Measurements from ENCODE around the gene PRKCH.

Gene PRKCH

DNA sequence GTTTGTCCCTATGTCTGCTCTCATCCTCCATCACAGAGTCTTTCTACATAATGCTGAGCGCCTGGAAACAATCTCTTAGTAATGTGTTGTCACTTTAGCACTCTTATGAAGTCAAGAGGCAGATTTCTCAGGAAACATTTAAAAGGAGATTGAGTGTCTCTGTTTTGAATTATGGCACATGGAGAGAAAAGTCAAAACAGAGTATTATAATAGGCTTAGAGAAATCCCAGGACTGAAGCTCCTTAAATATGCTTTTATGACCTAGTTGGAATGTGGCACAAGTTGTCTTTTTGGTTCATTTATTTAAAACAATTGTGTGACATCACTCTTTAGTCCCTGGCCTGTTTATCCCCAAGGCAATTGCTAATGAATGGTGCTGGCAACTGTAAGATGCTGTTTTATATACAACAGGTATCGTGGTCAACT is 256.1 kb downstream of the PRKCH start:
- no peak for DNase-seq (ENCODE audit: insufficient read length, low spot score)
- no peak for FAIRE-seq
- TF ChIP-seq POLR2A (IDR thresholded peaks at IDR 0.05; ENCODE audit: low read depth, low read length) (no peak), PAX5 (IDR thresholded peaks at IDR 0.05; ENCODE audit: insufficient read depth, low read length, severe bottlenecking) (no peak), POLR2AphosphoS5 (IDR thresholded peaks at IDR 0.05; ENCODE audit: low read depth, low read length) (no peak), TAF1 (IDR thresholded peaks at IDR 0.05; ENCODE audit: low read depth, low read length) (no peak), POU2F2 (IDR thresholded peaks at IDR 0.05; ENCODE audit: low read depth, low read length) (no peak), SPI1 (IDR thresholded peaks at IDR 0.05; ENCODE audit: low read depth, low read length) (no peak)

DNA sequence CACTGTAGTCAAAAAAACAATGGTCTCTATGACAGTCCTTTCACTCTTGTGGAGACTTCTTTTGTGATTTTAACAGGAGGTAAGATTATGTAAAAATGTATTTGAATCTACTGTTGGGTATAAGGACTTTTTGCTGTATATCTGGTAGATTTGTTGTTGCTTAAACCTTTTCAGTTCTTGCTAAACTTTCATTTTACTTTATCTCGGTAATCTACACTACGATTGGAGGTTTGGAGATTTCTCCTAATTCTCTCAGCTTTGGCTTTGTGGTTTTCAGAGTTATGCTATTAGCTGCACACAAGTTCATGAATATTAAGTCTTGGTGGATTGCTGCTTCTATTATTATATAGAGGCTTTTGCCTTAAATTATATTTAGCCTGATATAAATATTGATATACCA is 257.4 kb downstream of the PRKCH start:
- FAIRE-seq, result no peak
- no peak for TF ChIP-seq TAF1 (IDR thresholded peaks at IDR 0.05; ENCODE audit: low read depth, low read length)
- no peak for TF ChIP-seq POLR2AphosphoS5 (IDR thresholded peaks at IDR 0.05; ENCODE audit: low read depth, low read length)
- no peak for TF ChIP-seq PAX5 (IDR thresholded peaks at IDR 0.05; ENCODE audit: insufficient read depth, low read length, severe bottlenecking)
- no peak for TF ChIP-seq POU2F2 (IDR thresholded peaks at IDR 0.05; ENCODE audit: low read depth, low read length)
- no peak for TF ChIP-seq POLR2A (IDR thresholded peaks at IDR 0.05; ENCODE audit: low read depth, low read length)
- TF ChIP-seq SPI1 (IDR thresholded peaks at IDR 0.05; ENCODE audit: low read depth, low read length), result no peak
- DNase-seq (ENCODE audit: insufficient read length, low spot score), result no peak

DNA sequence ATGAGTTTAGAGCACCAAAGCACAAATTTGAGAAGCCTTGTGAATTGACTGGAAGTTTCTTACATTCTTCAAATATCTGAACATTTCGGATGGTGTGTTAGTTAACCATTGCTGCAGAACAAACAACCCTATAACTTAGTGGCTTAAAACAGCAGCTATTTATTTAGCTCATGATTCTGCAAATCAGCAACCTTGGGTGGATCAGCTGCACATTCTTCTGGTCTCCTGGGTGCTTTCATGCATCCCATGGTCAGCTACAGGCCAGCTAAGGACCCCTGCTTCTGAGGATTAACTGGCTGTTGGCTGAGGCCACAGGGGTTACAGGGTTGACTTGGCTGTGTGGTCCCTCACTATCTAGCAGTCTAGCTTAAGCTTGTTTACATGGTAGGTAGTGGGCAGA is 260.0 kb downstream of the PRKCH start:
- TF ChIP-seq SPI1 (IDR thresholded peaks at IDR 0.05; ENCODE audit: low read depth, low read length) (no peak), TAF1 (IDR thresholded peaks at IDR 0.05; ENCODE audit: low read depth, low read length) (no peak), POLR2AphosphoS5 (IDR thresholded peaks at IDR 0.05; ENCODE audit: low read depth, low read length) (no peak), PAX5 (IDR thresholded peaks at IDR 0.05; ENCODE audit: insufficient read depth, low read length, severe bottlenecking) (no peak)
- no peak for FAIRE-seq
- no peak for DNase-seq (ENCODE audit: insufficient read length, low spot score)

DNA sequence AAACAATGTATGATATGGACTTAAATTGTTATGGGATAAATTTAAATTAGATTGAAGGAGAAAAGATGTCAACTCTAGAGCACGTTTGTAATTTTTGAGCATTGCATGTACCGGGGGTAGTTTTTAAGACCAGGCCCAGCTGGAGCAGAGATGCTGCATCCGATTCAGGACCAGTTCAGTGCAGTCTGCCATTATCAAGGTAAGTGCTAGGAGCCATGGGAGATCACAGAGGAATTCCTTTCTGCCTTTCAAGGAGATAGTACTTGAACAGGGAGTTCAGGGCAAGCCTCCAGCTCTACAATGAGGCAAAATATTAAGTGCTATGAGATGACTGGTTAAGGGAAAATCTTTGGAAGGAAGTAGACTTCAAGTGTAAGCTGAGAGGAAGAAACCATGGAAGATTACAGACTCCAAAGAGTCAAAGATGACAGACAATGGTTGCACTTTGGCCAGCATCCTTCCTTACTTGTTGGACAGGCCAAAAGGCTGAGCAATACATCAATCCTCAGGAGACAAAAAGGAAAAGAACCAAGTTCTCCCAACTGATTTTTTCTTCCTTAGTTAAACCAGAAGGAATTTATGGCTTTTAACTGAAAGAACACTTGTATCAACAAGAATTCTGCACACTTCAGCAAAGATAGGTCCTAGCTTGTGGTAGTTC is 260.7 kb downstream of the PRKCH start:
- TF ChIP-seq SPI1 (IDR thresholded peaks at IDR 0.05; ENCODE audit: low read depth, low read length) (no peak), POLR2AphosphoS5 (IDR thresholded peaks at IDR 0.05; ENCODE audit: low read depth, low read length) (no peak)
- DNase-seq (ENCODE audit: insufficient read length, low spot score) (no peak), FAIRE-seq (no peak)

DNA sequence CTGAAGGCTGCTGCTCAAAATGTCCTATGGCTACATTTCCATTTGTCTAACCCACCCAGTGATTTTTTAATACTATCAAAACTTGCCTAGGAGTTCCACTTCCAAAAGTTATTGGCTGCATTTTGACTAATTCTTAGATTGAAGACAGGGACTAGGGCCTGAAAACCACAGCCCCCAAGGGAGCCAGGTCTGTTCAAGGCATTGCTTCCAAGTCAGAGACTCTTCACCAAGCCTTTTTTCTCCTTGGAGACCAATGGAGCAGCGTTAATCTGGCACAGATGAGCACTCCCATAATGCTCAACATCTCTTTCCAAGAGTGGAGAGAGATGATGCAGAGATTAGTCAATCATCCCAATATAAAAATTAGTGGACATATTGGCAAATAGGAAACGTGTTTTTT is 261.4 kb downstream of the PRKCH start:
- FAIRE-seq (no peak), DNase-seq (ENCODE audit: insufficient read length, low spot score) (no peak)
- TF ChIP-seq SPI1 (IDR thresholded peaks at IDR 0.05; ENCODE audit: low read depth, low read length) (no peak), POLR2A (IDR thresholded peaks at IDR 0.05; ENCODE audit: low read depth, low read length) (no peak), POU2F2 (IDR thresholded peaks at IDR 0.05; ENCODE audit: low read depth, low read length) (no peak), PAX5 (IDR thresholded peaks at IDR 0.05; ENCODE audit: insufficient read depth, low read length, severe bottlenecking) (no peak), POLR2AphosphoS5 (IDR thresholded peaks at IDR 0.05; ENCODE audit: low read depth, low read length) (no peak), TAF1 (IDR thresholded peaks at IDR 0.05; ENCODE audit: low read depth, low read length) (no peak)

DNA sequence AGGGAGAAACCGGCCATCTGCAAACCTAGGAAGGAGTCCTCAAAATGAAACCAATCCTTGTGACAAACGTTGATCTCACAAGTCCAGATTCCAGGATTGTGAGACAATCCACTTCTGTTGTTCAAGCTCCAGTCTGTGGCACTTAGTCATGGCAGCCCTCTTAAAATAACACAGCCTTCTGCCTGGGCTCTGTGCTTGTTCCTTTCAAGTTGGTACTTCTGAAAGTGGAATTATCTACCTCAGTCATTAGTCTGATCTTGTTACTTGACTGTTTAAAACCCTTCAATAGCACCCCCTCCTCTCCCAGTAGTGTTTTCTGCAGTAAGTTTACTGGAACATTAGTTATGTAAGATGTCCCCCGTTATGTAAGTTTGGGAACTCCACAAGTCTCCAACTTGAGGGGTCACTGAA is 263.0 kb downstream of the PRKCH start:
- DNase-seq (ENCODE audit: insufficient read length, low spot score), result no peak
- FAIRE-seq, result no peak
- TF ChIP-seq SPI1 (IDR thresholded peaks at IDR 0.05; ENCODE audit: low read depth, low read length) (no peak), TAF1 (IDR thresholded peaks at IDR 0.05; ENCODE audit: low read depth, low read length) (no peak), POLR2A (IDR thresholded peaks at IDR 0.05; ENCODE audit: low read depth, low read length) (no peak)

DNA sequence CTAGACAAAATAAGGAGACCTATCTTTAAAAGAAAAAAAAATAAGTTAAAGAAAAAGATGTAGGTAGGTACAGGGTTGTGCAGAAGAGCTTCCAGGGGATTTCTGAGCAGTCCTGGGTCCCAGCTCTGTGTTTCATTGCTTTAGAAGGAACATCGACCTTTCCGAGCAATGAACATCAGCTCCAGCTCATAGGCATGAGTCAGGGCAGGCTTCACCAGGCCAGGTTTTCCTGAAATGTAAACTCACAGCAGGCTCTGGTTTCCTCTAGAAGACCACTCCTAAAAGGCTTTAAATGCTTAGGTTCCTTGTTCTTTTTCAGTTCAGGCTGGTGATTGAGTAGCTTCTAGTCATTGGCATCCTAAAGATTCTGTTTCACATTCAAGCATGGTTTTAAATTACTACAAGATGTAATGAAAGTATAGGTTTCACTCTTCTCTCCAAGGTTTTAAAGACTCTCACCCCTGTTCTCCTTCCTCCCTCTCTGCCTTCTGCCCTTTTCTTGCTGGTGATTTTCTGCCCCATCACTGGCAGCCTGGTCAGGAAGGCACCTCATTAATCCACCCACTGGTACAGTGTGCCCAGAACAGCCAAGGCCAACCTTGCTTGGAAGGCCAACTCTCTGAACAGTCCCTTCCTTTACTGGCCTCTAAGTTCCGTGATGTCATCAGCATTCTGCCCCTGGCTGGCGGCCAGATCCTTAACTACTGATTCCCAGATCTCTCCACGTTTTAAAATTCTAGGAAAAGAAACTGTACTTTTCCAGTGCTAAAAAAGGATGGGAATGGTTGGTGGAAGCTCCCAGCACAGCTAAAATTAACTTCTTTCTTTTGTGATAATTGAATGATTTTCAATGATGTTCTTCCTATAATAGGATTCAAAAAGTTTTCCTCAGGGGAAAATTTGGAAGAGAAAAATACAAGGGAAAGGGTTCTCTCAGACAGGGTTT is 264.5 kb downstream of the PRKCH start:
- no peak for TF ChIP-seq POLR2AphosphoS5 (IDR thresholded peaks at IDR 0.05; ENCODE audit: low read depth, low read length)
- DNase-seq (ENCODE audit: insufficient read length, low spot score), result no peak
- FAIRE-seq, result no peak

DNA sequence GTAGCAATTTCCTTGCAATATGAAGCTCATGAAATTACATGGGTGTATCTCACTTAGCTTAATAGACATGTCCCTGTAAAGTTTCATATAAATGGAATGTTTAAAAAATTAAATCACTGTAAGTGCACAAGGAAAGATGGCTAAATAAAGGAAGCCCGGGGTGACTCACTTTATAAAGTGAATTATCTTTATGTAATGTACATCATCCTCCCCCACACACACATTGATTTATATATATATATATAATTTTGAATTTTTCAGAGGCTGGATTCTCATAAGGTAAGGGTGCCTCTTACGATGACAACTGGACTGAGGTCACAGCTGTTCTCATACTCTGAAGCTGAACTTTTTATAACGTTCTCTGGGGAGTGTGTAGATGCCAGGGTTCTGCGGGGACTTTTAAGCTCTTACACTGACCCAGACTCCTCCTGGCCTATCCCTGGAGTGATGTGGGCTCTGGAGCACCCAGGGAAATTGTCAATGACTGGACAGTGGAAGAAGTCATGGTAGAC is 265.2 kb downstream of the PRKCH start:
- no peak for DNase-seq (ENCODE audit: insufficient read length, low spot score)
- TF ChIP-seq POLR2A (IDR thresholded peaks at IDR 0.05; ENCODE audit: low read depth, low read length) (no peak), POLR2AphosphoS5 (IDR thresholded peaks at IDR 0.05; ENCODE audit: low read depth, low read length) (no peak), SPI1 (IDR thresholded peaks at IDR 0.05; ENCODE audit: low read depth, low read length) (no peak), TAF1 (IDR thresholded peaks at IDR 0.05; ENCODE audit: low read depth, low read length) (no peak), PAX5 (IDR thresholded peaks at IDR 0.05; ENCODE audit: insufficient read depth, low read length, severe bottlenecking) (no peak)
- FAIRE-seq, result no peak

DNA sequence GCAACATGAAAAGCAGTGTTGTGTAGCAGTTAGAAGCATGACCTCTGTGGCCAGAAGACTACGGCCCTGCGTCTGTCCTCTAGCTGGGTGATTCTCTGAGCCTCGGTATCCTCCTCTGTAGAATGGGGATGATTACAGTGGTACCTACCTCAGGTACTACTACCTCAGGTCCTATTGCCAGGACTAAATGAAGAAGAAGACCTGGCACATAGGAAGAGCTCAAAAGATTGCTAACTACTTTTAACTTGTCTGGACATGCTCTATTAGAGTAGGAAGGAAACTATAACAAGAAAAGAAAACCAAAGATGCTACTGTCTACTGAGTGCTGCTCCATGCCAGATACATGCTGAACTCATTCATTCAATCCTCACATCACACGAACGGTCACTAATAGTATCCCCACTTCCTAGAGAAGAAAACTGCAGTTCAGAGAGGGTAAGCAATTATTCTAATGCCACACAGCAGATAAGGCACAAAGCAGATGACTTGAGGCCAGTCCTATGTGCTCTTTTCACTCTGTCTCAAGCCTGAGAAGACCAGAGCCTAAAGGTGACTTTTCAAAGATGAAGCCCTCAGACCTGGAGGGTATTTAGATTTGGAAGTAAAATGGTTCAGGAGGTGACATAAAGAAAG is 265.8 kb downstream of the PRKCH start:
- DNase-seq (ENCODE audit: insufficient read length, low spot score) (no peak), FAIRE-seq (no peak)
- TF ChIP-seq TAF1 (IDR thresholded peaks at IDR 0.05; ENCODE audit: low read depth, low read length), result no peak
- TF ChIP-seq SPI1 (IDR thresholded peaks at IDR 0.05; ENCODE audit: low read depth, low read length), result no peak
- no peak for TF ChIP-seq POLR2AphosphoS5 (IDR thresholded peaks at IDR 0.05; ENCODE audit: low read depth, low read length)
- TF ChIP-seq POLR2A (IDR thresholded peaks at IDR 0.05; ENCODE audit: low read depth, low read length), result no peak
- no peak for TF ChIP-seq POU2F2 (IDR thresholded peaks at IDR 0.05; ENCODE audit: low read depth, low read length)
- TF ChIP-seq PAX5 (IDR thresholded peaks at IDR 0.05; ENCODE audit: insufficient read depth, low read length, severe bottlenecking), result no peak
